ENCODE results near the gene NGB.

- TF ChIP-seq CTCF (conservative IDR thresholded peaks at IDR 0.05; ENCODE audit: low read length): no peak
- TF ChIP-seq EZH2phosphoT487 (IDR thresholded peaks at IDR 0.05; ENCODE audit: borderline replicate concordance): no peak
Observed at GRCh38 chr14:77303417-77304156, 32.6 kb upstream of the NGB start.

All from Loucy (cell line).